GM21723 (cell line): ENCODE data around the gene TTLL6.
"Not testable (repeated sequence)": the region's sequence is repeated elsewhere in the genome, so short reads cannot be mapped to it uniquely, and the experiment has no call there.

Experiments used
- ATAC-seq: cut with Tn5 transposase; IDR thresholded peaks from one replicate; pipeline ENCODE4 v1.9.1; 2021; ENCODE audit warnings: mild to moderate bottlenecking, moderate library complexity; ENCODE audit not compliant: unreplicated experiment

The TTLL6 gene

DNA sequence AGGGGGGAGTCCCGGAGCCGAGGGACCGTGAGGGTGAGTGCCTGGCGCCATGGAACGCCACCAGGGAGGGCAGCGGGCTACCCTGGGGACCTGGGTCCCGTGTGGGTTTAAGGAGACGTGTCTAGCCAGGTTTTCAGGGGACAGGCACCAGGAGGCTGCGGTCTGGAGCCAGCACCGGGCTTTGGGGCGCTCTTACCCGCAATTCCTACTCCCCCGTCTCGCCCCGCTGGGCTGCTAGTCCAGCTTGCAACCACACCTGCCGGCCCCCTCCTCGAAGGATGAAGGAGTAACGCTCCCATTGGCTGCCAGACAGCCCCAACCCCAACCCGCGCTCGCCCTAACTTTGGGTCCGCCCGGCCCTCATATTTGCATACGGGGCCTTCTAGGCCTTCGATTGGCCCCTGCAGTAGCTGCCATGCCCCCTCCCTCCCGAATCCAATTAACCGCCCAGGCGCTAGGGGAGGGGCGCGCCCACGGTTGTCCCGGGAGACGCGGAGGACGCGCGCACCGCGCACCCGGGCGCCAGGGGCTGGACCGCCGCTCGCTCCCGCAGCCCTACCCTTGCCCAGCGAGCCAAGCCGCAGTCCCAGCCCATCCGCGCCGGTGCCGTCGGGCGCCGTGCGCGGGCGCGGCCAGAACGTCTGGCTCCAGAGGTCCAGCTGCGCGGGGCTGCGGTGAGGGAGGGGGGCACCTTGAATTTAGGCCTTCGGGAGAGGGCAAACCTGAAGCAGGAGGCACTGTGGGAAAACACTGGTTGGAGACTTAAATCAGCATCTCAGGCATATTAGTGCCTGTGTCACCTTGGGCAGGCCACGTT lies at the start of gene TTLL6:
Gene TTLL6, minus strand, starts transcription at position 456 of the 817 bp plus-strand sequence. Its CDS starts 157 bp downstream, at position 299.
- ATAC-seq, result no peak

DNA sequence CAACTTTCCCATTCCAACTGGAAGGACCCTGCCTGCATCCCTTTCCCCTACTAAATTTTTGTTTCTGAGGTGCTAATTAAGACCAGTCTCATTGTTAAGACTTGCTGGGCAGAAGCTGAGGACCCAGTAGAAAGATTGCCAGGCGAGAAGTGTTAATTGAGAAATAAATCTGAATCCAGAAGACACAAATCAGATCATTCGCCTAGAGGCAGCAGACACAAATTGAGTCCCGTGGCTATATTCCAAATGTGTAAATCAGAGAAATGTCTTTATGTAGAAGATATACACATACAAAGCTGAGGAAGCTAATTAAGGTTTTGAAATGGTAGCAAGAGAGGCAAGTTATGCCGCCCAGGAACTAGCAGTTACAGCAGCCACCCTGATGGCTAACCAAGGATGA lies 43.4 kb upstream of the TTLL6 start:
- ATAC-seq, result no peak

DNA sequence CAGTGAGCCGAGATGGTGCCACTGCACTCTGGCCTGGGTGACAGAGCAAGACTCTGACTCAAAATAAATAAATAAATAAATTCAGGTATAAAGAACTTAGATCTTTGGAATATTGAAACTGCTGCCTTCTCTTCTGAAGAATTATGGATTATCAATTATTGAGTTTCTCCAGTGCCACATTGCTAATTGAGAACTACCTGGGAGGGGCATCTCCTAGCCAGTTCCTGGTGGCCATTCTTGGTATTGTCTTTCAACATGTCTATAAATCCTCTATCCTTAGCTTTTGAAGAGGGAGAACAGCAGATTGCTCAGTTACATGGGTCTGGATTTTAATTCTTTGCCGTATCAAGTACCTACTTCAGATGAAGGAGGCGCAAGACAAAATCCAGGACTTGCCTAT lies 43.0 kb upstream of the TTLL6 start:
- ATAC-seq, result no peak

DNA sequence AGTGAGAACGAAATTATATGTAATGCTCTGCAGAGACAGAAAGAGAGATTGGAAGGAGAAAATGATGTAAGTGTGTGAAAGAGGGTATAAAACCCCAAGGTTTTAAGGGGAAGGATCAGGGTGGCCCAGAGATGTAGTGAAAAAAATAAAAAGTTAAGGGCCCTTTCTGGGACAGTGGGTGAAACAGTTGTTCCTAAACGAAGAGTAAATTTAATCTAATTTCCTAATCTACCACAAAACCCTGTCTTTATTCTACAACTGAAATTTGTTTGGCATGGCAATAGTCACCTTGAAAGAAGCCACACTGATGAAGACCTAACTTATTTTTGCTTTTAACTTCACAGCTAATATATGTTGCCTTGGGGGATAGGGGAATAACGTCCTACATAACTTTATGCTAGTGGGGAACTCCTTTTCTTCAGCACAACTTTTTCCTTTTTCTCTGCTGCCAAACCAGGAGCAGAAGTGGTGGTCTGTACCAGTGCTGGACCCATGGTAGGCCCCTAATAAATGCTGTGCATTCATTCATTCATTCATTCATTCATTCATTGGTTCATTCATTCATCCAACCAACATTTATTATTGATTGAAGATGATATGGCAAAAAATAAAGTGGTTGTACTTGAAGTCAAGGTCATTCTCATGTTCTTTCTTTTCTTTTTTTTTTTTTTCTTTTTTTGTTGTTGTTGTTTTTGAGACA lies 39.2 kb upstream of the TTLL6 start:
- ATAC-seq, result no peak

DNA sequence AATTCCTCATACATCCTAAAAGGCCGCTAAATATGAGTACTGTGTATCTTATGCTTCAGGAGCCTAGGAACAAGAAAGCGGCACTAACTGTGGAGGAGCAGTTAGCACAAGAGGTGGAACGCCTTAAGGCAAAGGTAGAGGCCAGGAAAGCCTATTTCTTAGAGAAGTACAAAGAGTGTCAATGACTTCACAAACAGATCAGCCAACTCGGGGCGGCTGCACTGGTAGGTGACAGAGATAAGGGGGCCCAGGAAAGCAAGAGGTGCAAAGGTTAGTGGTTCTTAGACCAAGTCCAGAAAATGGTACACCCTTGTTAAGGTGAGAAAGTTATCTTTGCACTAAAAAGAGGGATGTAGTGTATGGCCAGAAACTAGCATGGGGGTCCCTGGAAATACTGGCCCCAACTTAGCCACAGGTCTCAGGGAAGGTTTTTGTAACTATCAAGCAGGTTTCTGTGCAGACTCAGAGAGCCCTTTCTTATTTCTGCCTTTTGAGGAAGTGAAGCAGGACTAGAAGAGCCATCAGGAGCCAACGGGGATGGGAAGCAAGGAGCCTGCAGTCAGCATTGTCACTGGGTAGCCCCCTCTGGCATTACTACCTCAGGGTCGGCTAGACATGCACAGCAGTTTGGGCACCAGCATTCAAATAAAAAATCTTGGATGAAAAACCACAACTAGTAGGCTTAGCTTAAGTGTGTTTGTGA lies 37.9 kb upstream of the TTLL6 start:
- ATAC-seq, result no peak

DNA sequence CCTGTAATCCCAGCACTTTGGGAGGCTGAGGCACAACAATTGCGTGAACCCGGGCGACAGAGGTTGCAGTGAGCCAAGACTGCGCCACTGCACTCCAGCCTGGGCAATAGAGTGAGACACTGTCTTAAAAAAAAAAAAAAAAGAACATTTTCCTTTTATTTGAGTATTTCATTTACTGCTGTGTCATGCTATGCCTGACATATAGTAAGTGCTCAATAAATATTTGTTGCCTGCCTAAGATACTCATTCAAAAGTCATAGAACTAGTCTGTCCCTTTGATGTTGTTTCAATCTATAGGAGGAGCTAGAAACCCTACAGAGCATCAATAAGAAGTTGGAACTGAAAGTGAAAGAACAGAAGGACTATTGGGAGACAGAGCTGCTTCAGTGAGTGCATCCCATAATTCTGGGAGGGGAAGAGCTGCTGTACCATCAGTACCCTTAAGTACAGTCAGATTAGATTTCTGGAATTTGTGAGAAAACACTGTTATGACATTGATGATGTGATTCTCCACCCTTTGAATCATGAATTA lies 33.8 kb upstream of the TTLL6 start:
- no peak for ATAC-seq

DNA sequence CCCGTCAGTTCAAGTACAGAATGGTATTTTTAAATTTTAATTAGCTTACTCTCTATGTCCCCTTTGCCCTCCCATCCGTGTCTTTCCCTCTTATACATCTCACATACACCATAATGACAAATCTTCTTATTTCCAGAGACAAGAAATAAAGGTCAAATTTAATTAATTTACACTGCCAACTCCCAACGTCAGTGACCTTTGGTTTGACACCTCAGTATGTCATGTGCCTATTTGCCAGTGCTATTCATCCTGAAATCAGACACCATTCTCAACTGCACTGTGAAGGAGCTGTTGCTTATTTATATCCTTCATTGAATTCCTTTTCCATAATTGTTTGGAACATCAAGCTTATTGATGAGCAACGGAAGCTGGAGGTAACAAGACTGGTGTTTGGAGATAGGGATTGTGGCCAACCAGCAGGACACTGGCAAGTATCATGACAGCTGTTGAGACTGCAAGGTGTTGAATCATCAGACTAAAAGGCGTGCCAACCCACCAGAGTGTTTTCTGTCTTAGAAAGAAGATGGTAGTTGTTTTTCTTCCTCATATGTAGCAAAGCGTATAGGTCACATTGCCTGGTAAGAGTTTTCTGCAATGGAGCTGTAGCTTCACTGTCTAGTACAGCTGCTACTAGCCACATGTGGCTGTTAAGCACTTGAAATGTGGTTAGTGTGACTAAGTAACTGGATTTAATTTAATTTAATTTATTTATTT lies 26.3 kb upstream of the TTLL6 start:
- no peak for ATAC-seq

DNA sequence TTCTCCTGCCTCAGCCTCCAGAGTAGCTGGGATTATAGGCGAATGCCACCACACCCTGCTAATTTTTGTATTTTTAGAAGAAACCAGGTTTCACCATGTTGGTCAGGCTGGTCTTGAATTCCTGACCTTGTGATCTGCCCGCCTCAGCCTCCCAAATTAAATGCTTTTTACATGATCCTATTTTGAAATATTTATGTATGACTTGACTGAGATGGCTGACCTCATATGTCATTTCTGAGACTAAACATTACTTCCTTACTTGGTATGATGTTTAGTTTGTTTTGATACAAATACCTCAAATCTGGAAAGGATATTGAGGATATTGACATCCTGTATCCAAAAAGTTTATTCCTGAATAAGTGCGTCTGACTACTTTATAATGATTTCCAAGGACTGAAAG lies 25.7 kb upstream of the TTLL6 start:
- no peak for ATAC-seq

DNA sequence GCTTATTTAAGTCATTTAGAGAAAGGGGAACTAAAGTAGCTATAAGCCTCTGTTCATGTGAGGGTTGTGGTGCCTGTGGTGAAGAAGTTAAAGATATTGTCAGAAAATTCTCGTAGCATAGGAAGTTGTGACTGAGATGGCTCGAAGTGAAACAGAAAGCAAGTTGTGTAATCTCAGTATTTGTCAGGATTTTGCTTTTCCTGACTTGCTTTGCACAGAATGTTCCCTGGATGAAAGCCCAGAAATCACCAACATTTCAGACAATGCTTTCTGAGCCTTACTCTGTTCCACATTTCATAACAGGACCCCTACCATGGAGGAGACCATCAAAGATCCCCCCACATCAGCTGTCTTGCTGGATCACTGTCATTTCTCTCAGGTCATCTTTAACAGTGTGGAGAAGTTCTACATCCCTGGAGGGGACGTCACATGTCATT lies 24.4 kb upstream of the TTLL6 start:
- ATAC-seq, result peak; percentile 81

DNA sequence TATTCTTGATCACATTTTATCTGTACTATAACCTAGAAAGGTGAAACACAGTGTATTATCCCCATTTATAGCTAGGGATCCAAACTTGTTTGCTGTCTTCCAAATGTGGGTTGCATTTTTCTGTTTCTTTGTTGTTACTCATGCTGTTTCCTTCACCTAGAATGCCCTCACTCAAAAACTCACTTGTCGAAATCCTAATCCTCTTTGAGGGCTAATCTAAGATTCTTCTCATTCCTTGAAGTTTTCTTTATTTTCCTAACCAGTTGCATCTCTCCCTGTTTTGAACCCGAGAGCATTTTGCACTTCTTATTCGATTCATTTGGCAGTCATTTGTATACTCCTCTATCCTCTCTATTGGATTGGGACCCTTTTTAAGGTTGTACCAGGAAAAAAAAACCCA lies 23.4 kb upstream of the TTLL6 start:
- no peak for ATAC-seq

DNA sequence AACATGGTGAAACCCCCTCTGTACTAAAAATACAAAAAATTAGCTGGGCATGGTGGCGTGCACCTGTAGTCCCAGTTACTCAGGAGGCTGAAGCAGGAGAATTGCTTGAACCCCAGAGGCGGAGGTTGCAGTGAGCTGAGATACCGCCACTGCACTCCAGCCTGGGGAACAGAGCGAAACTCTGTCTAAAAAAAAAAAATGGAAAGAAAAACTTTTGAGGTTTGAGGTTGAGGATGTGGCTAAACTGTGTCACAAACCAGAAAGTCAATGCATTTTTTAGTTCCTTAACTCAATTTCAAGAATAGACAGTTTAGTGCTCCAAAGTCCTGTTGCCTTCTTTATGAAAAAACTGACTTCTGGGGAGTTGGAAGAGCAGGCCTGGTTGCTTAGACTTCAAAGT lies 20.4 kb upstream of the TTLL6 start:
- ATAC-seq, result not testable (repeated sequence)

DNA sequence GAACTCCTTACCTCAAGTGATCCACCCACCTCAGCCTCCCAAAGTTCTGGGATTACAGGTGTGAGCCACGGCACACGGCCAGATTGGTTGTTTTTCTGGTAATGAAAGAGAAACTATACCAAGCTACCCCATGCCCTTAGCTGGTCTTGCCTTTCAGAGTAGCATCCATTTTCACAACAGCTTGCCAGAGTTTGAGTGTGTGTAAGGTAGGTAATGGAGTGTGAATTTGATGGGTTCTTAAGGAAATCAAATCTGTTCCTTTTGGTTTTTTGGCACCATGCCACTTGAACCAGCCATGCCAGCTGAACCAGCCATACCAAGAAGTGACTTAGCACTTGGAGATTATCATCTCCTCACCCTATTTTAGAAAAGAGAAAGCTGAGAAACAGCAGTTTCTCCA lies 18.9 kb upstream of the TTLL6 start:
- ATAC-seq, result no peak

DNA sequence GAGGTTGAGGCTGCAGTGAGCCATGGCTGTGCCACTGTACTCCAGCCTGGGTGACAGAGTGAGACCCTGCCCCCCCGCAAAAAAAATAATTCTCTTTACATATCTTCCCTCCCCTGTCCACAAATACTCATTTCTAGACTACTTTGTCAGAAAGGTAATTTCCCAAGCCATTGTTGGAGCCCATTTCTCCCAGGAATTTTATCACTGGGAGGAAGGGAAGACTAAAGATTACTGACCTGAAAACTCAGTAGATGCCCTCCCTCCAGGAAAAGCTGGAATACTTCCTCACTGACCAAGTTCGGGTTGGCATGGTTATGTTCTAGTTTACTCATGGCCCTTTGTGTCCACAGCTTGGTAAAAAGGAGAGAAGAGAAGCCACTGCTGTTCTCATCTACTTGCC lies 17.9 kb upstream of the TTLL6 start:
- no peak for ATAC-seq

DNA sequence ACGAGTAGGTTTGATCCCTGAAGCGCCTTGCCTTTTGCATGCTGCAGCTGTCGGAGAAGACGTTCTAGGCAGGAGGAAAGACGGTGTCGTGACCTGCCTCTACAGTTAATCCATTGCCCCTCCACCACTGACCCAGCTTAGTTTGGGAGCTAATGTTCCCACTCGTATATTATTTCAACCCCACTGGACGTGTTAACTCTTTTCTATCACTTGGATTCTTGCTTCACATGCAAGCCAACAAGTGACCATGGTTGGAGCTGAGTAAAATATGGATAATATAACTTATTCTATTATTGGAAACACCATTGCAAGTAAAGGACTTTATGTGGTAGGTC lies 14.5 kb upstream of the TTLL6 start:
- ATAC-seq, result no peak

DNA sequence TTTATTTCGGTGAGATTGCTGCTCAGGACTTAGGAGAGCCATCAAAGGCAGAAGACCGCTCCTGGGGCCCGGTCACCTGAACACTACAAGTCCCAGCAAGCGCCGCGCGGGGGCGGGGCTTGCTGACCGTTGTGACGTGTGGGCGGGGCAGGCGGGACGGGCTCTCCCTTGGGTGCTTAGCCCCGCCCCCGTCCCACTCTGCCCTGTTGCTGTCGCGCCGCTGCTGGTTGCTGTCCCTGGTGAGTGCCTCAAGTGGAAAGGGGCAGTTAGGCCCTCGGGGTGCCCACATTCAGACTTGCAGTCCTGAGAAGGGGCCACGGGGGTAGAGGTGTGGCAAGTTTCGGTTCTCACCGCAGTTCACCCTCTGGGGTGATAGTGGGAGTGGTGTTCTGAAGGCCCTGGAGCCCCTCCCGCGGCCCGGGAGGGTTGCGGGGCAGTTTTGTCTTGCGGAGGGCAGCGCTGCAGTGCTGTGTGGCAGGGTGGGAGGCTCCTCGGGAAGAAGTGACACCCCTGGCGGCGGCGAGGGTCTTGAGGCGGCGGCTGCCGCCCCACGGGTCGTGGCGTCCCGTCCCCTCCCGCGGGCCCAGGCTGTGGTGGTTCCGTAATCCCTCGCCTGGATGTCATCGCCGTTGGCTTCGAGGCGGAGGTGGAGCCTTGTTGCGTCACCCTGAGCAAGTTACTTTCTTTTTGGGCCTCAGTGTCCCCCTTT lies 14.0 kb upstream of the TTLL6 start, which contains the start of gene CALCOCO2:
Gene CALCOCO2, plus strand, starts transcription at position 196 of the 709 bp plus-strand sequence. CDS start 10,673 bp downstream, outside the sequence.
- ATAC-seq, result peak; percentile 88

DNA sequence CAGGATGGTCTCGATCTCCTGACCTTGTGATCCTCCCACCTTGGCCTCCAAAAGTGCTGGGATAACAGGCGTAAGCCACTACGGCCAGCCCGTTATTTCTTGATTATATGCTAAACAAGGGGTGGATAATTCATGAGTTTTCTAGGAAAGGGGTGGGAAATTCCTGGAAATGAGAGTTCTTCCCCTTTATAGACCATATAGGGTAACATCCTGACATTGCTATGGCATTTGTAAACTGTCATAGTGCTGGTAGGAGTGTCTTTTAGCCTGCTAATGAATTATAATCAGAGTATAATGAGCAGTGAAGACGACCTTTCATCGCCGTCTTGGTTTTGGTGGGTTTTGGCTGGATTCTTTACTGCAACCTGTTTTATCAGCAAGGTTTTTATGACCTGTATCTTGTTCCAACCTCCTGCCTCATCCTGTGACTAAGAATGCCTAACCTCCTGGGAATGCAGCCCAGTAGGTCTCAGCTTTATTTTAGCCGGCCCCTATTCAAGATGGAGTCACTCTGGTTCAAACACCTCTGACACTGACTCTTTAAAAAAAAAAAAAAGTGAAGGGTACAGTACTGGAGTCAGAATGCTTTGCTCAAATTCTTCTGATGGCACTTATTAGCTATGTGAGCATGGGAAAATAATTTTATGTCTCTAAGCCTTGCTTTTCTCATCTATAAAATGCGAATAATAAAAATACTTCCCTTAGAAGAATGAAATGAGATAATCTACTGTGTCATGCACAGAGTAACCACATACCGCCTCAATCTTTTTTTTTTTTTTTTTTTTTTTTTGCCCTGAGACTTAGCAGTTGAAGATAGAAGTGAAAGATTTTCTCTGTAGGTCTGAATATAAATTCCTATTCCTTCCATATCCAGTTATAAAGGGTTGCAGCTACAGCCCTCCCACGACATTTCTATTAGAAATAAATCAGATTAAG lies 8.7 kb upstream of the TTLL6 start:
- no peak for ATAC-seq

DNA sequence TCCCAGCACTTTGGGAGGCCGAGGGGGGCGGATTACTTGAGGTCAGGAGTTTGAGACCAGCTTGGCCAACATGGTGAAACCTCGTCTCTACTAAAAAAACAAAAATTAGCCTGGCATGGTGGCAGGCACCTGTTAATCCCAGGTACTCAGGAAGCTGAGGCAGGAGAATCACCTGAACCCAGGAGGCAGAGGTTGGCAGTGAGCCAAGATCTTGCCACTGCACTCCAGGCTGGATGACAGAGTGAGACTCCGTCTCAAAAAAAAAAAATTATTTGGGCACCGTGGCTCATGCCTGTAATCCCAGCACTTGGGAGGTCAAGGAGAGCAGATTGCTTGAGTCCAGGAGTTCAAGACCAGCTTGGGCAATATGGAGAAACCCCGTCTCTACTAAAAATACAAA lies 3.9 kb upstream of the TTLL6 start:
- ATAC-seq, result not testable (repeated sequence)

DNA sequence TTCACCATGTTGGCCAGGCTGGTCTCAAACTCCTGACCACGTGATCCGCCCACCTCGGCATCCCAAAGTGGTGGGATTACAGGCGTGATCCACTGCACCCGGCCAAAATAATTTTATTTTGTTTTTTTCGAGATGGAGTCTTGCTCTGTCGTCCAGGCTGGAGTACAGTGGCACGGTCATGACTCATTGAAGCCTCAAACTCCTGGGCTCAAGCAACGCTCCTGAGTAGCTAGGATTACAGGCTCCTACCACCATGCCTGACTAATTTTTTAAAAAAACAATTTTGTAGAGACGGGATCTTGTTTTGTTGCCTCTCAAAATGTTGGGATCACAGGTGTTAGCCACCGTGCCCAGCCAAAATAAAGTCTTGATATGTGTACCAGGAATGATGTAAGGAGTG lies 2.4 kb upstream of the TTLL6 start:
- no peak for ATAC-seq

DNA sequence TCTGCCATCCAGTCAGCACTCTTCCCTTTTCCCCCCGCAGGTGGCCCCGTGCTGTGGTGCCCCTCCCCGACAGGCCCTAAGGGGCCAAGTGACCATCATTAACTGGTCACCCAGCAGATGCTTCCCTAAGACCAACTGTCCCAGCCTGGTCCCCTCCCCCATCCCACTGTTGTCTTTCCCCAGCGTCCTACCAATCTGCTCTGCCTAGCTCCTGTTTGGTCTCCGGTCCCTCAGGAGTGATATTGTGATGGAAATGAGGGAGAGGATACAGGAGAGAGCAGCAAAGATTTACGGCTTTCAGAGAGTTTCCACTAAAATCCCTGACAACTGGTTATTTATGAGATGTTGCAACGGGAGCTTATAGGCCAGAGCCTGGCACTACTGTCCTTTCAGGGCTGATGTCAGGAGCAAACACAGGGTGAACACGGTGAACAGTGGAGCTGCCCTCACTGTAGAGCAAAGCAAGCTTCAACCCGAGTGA lies 1.4 kb upstream of the TTLL6 start:
- ATAC-seq, result no peak
